CMK (cell line): Measurements from ENCODE around the gene LCP2.

ENCODE experiments used
- DNase-seq: peaks from one replicate; pipeline ENCODE4 v3.0.0-alpha.2; 2010; ENCODE audit warnings: low read depth

The LCP2 gene

GRCh38 chr5:170216257-170216864 lies 81.2 kb downstream of the LCP2 start:
- no peak for DNase-seq

GRCh38 chr5:170211575-170212334 lies 85.8 kb downstream of the LCP2 start:
- DNase-seq: no peak

DNA sequence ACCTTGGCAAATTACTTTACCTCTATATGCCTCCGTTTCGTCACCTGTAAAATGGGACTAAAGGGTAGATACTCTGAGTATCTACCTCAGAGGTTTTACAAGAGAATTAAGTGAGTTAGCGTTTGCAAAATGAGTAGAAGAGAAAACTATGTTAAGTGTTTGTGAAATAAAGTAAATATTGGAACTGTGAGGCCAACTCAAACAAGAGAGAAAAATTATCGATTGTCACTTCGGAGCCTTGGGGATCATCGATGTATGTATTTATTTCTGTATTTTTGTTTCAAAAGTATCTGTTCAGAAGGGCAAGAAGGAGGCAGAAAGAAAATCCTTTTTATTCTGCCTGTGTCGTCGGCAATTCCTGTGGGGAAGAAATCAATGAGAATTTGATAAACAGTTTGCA lies 90.6 kb downstream of the LCP2 start:
- DNase-seq: no peak

- DNase-seq: no peak
Observed at GRCh38 chr5:170206216-170206615, 91.4 kb downstream of the LCP2 start.

DNA sequence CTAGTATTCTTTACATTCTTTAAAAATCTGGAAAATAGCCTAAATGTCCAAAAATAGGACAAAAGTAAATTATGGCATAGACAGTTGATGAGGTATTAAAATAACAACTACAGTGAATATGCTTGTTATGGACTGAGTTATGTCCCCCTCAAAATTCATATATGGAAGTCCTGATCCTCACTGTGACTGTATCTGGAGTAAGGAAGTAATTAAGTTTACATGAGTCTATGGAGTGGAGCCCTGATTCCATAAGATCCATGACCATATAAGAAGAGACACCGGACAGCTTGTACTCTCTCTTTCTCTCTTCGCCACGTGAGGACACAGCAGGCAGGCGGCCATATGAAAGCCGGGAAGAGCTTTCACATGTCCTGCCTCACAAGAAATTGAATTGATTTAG lies 93.4 kb downstream of the LCP2 start:
- no peak for DNase-seq

GRCh38 chr5:170202117-170202516 lies 95.5 kb downstream of the LCP2 start:
- DNase-seq: no peak

DNA sequence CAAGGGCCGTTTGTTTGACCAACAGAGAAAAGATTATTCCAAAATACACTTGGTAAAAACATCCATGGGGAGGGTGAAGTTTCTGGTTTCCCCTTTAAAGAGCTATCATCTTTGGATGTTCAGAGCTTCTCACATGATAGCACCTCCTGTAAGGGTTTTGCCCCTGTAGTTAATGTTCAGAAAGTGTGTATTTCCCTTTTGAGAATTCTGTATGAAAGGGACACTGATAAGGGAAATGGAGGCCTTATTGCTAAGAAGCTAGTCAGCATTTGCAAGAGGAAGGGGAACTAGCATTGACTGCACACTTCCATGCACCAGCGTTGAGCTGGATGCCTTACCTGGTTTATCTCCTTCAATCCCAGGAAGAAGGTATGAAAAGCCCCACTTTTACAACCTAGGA lies 96.3 kb downstream of the LCP2 start:
- DNase-seq: no peak

- peak; percentile 7 for DNase-seq
Observed at GRCh38 chr5:170200876-170201275, 96.7 kb downstream of the LCP2 start.
